Activated naive CD8-positive, alpha-beta T cell treated with anti-CD3 and anti-CD28 coated beads for 36 hours (primary cell): ENCODE measurements around the gene ARHGEF25. TPM values are rescaled to one million over a fixed set of nuclear protein-coding genes. Genes with fewer than 3 reads are reported as not detected.
"Not testable (repeated sequence)": the region's sequence is repeated elsewhere in the genome, so short reads cannot be mapped to it uniquely, and the experiment has no call there.

Source experiments
- DNase-seq: peaks from one replicate; pipeline ENCODE4 v3.0.0; 2021
- H3K27ac Mint-ChIP-seq: one replicate; pipeline ENCODE4 v1.8.0; 2022; ENCODE audit warnings: mild to moderate bottlenecking, moderate library complexity, mixed read lengths
- H3K27me3 Mint-ChIP-seq: one replicate; pipeline ENCODE4 v1.8.0; 2022; ENCODE audit warnings: mild to moderate bottlenecking, mixed read lengths
- H3K36me3 Mint-ChIP-seq: one replicate; pipeline ENCODE4 v1.8.0; 2021; ENCODE audit warnings: mild to moderate bottlenecking, mixed read lengths
- H3K4me1 Mint-ChIP-seq: one replicate; pipeline ENCODE4 v1.8.0; 2021; ENCODE audit warnings: mixed read lengths
- H3K4me3 Mint-ChIP-seq: one replicate; pipeline ENCODE4 v1.8.0; 2022; ENCODE audit warnings: mild to moderate bottlenecking, moderate library complexity, mixed read lengths
- H3K9me3 Mint-ChIP-seq: one replicate; pipeline ENCODE4 v1.8.0; 2022; ENCODE audit warnings: mixed read lengths
- total RNA-seq, 2 experiments: library from RNA; stranded (reverse); gene quantifications; one replicate each; pipeline ENCODE4 v1.2.3, GENCODE V29; 2021

The ARHGEF25 gene
- total RNA-seq, 2 experiments from 2014 or later = 1.9 to 2.2 TPM

DNA sequence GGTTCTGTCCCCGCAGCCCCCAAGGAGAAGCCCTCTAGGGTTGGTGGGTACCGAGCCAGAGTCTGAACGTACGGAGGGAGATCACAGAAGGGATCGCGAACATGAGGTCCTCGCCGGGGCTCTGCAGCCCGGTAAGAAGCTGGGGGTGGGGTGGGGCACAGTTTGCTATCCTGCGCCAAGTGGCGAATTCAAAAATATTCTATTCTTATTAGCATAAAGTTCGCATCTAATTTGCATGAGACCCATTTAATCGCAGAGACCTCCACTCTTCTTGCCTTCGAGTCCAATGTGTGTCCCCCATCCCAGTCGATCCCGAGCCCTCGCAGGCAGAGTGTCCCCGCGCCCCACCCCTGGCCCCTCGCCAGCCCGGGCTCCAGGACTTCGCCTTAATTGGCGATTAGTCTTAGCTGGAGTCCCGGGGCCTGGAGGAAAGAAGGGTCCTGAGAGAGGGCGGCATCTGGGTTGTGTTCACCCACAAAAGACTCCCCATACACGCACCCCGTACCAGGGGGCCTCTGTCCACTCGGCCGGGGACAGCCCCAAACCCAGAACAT, 604 bp upstream of the ARHGEF25 start:
- peaks cover 36% of the 10 kb centered on the region for H3K27me3 Mint-ChIP-seq
- H3K4me1 Mint-ChIP-seq = peaks cover 12% of the 10 kb centered on the region
- H3K9me3 Mint-ChIP-seq = no peaks in the 10 kb centered on the region
- H3K4me3 Mint-ChIP-seq = peak overlapping the region; percentile 61
- DNase-seq = no peak
- no peak overlapping the region for H3K27ac Mint-ChIP-seq
- no peaks in the 10 kb centered on the region for H3K36me3 Mint-ChIP-seq

DNA sequence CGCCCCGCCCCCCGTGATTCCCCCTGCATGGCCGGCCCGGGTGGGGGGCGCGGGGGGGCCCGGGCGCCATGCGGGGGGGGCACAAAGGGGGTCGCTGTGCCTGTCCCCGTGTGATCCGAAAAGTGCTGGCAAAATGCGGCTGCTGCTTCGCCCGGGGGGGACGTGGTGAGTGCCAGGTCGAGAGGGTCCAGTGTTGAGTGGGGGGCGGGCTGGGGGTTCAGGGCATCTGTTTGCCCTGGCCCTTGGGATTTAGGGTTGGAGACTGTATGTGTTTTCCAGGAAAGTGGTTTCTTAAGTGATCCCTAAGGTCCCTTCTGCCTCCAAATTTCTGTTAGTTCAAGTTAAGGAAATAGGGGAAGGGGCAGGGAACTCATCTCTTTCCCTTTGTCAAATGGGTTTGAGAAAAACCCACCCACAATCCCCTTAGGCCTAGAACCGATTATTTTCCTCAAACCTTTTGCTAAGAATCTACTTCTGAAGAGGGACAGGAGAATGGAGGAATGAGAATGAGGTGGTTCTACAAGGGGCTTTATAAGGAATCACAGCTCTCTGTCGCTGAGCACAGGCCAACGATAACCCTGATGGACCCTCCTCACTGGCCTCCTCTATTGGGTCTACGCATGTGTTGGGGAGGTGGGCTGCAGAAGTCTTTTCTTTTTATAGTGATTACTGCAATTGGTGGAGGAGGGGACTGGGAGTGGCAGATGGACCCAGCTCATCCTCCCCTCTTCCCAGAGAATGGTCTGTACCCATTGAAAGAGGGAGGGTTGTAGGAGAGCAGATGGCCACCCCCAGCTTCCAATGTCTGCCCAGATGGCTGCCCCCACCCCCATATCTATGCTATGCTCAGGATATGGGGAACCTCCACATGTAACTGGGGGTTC, 834 bp downstream of the ARHGEF25 start:
- Mint-ChIP-seq H3K4me1 (peaks cover 9% of the 10 kb centered on the region), H3K27ac (no peak overlapping the region), H3K4me3 (peak overlapping the region; percentile 57), H3K9me3 (no peaks in the 10 kb centered on the region), H3K36me3 (no peaks in the 10 kb centered on the region), H3K27me3 (peaks cover 42% of the 10 kb centered on the region)
- no peak for DNase-seq

DNA sequence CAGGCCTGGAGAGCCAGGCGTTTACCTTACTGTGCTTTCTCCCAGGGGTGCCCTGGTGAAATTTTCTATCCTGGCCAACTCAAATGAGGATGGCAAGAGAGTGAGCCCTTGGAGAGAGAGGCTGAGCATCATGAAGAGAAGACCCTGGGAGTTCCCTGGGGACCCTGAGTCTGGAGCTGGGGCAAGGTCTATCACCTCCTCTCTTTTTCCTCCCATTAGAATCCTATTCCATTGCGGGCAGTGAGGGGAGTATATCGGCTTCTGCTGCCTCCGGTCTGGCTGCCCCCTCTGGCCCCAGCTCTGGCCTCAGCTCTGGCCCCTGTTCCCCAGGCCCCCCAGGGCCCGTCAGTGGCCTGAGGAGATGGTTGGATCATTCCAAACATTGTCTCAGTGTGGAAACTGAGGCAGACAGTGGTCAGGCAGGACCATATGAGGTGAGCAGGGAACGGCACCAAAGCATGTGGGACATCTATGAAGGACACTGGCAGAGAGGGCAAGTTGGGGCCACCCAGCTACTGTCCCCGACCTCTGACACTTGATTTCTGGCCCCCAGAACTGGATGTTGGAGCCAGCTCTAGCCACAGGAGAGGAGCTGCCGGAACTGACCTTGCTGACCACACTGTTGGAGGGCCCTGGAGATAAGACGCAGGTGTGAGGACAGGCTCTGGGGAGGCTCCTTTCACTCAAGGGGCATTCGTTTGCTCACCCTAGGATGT, 1.6 kb downstream of the ARHGEF25 start:
- Mint-ChIP-seq H3K4me1 (peaks cover 9% of the 10 kb centered on the region), H3K27me3 (peaks cover 50% of the 10 kb centered on the region), H3K36me3 (no peaks in the 10 kb centered on the region), H3K9me3 (no peaks in the 10 kb centered on the region), H3K4me3 (no peak overlapping the region), H3K27ac (no peak overlapping the region)
- DNase-seq = no peak

DNA sequence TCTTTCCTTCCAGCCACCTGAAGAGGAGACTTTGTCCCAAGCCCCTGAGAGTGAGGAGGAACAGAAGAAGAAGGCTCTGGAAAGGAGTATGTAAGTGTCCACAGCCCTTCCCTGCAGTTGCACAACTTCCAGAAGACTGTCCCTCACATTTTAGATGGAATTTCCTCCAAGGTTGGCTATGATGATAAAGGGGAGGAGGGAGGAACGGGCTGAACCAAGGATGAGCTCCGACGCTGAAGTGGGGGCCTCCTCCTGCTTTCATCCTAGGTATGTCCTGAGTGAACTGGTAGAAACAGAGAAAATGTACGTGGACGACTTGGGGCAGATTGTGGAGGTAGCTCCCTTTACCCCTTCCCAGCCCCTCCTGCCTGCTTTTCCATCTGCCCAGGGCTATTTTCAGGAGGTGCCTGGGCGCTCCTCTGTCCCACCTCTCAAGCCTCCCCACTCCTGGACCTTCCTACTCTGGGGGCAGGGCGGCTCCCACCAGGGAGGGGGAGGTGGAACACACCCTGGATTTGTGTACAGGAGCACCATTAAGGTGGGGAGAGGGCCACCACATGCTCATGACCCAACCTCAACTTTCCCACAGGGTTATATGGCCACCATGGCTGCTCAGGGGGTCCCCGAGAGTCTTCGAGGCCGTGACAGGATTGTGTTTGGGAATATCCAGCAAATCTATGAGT, 2.3 kb downstream of the ARHGEF25 start:
- Mint-ChIP-seq H3K36me3 (no peaks in the 10 kb centered on the region), H3K4me1 (peaks cover 9% of the 10 kb centered on the region), H3K4me3 (no peak overlapping the region), H3K27me3 (peaks cover 57% of the 10 kb centered on the region), H3K27ac (no peak overlapping the region), H3K9me3 (no peaks in the 10 kb centered on the region)
- DNase-seq = no peak

DNA sequence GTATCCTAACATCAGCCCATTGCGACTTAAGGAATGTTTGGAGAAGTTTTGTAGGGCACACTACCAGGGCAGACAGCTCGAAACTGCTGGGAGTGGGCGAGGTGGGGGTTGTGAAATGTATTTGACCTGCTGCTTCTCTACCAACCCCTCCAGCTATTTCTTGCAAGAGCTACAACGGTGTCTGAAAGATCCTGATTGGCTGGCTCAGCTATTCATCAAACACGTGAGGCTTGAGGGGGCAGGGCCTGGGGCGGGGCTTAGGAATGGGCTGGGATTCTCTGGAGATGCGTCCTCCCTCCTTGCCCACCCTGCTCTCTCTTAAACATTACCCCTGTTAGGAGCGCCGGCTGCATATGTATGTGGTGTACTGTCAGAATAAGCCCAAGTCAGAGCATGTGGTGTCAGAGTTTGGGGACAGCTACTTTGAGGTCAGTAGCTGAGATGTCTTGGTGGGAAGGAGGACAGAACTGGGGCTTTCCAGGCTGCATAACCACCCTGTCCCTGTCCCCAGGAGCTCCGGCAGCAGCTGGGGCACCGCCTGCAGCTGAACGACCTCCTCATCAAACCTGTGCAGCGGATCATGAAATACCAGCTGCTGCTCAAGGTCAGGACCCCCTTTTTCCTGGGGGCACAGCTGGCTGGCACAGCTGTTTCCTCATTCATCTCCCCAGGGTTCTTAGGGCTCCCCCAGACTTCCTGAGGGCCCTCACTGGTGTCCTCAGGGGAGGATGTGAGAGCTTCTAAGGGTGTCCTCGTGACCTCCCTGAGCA, 3.1 kb downstream of the ARHGEF25 start:
- peaks cover 65% of the 10 kb centered on the region for H3K27me3 Mint-ChIP-seq
- H3K36me3 Mint-ChIP-seq = no peaks in the 10 kb centered on the region
- H3K4me3 Mint-ChIP-seq = no peak overlapping the region
- H3K9me3 Mint-ChIP-seq = no peaks in the 10 kb centered on the region
- peaks cover 10% of the 10 kb centered on the region for H3K4me1 Mint-ChIP-seq
- no peak overlapping the region for H3K27ac Mint-ChIP-seq
- no peak for DNase-seq

DNA sequence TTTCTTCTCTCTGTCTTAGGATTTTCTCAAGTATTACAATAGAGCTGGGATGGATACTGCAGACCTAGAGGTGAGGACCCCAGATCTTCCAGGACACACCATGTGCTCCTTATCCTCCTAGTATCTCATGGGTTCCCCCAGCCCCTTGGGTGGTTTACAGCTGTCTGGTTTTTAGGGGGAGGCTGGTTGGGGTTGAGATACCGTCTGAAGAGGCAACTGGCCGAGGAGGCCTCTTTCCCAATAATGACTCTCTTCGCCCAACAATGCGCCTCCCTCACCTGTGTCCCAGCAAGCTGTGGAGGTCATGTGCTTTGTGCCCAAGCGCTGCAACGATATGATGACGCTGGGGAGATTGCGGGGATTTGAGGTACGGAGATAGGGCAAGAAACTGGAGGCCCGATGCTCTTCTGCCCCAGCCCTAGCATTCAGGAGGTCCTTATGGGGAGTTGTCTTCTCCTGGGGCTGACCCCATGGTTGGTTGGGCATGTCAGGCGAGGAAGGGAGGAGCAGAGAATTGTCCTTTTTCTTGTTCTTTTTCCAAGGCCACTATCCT, 3.8 kb downstream of the ARHGEF25 start:
- DNase-seq = no peak
- Mint-ChIP-seq H3K27me3 (peaks cover 69% of the 10 kb centered on the region), H3K36me3 (no peaks in the 10 kb centered on the region), H3K9me3 (no peaks in the 10 kb centered on the region), H3K27ac (no peak overlapping the region), H3K4me1 (peaks cover 10% of the 10 kb centered on the region), H3K4me3 (no peak overlapping the region)

DNA sequence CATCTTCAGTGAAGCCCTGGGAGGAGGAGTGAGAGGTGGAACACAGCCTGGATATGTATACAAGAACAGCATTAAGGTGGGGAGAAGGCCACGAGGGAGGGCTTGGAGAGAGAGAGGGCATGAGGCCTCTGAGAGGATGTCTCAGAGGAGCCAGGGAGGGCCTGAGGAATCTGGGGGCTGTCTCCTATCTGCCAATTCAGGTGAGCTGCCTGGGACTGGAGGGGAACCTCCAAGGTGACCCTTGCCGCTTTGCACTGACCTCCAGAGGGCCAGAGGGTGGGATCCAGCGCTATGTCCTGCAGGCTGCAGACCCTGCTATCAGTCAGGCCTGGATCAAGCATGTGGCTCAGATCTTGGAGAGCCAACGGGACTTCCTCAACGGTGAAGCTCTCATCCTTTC, 4.4 kb downstream of the ARHGEF25 start:
- peaks cover 70% of the 10 kb centered on the region for H3K27me3 Mint-ChIP-seq
- H3K9me3 Mint-ChIP-seq = no peaks in the 10 kb centered on the region
- H3K4me1 Mint-ChIP-seq = peaks cover 11% of the 10 kb centered on the region
- H3K4me3 Mint-ChIP-seq = no peak overlapping the region
- no peaks in the 10 kb centered on the region for H3K36me3 Mint-ChIP-seq
- no peak overlapping the region for H3K27ac Mint-ChIP-seq
- no peak for DNase-seq

DNA sequence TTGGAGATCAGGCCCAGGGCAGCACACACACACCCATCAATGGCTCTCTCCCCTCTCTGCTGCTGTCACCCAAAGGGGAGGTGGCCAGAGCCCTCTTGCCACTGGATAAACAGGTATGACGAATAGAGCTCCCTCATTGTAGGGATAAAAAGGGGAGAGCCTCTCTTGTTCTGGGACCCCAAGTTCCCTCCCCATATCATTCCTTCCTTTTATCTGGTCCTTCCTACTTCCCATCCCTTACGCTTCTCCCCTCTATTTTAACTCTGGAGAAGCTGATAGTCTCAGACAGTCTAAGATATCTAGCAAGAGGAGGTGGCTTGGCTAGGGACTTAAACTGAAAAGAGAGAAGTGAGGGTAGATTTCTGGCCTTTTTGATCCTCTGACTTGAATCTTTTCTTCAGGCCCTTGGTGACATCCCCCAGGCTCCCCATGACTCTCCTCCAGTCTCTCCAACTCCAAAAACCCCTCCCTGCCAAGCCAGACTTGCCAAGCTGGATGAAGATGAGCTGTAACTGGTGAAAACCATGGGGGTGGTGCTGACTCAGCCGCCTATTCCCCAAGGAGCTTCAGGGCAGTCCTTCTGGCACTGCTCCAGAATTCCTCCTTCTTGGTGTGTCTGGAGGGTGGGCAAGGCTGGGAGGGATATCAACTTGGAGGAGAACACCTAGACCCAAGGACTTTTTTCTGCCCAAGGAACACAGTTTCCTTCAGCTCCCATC, 5.3 kb downstream of the ARHGEF25 start:
- no peak for DNase-seq
- H3K27me3 Mint-ChIP-seq = peaks cover 75% of the 10 kb centered on the region
- no peaks in the 10 kb centered on the region for H3K9me3 Mint-ChIP-seq
- no peaks in the 10 kb centered on the region for H3K36me3 Mint-ChIP-seq
- H3K4me3 Mint-ChIP-seq = no peak overlapping the region
- H3K27ac Mint-ChIP-seq = no peak overlapping the region
- peaks cover 16% of the 10 kb centered on the region for H3K4me1 Mint-ChIP-seq

DNA sequence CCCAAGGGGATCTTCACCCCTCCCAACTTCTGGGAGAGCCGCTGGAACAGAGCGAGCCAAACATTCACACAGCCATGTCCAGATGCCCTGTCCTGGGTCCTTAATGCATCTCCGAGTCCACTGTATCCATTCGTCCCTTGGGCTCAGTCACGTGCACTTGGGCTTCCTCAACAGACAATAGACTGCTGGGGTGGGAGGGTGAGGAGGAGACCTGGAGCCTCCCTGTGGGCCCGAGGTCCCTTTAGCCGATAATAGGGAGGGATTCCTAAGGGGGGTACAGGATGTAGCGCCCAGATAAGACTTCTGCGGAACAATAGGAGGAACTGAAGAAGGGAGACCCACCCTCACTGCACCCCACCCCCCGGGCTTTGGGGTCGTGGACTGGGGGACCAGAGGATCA, 6.7 kb downstream of the ARHGEF25 start:
- Mint-ChIP-seq H3K27ac (no peak overlapping the region), H3K27me3 (peaks cover 79% of the 10 kb centered on the region), H3K4me1 (peaks cover 21% of the 10 kb centered on the region), H3K9me3 (no peaks in the 10 kb centered on the region), H3K4me3 (no peak overlapping the region), H3K36me3 (no peaks in the 10 kb centered on the region)
- DNase-seq = no peak

DNA sequence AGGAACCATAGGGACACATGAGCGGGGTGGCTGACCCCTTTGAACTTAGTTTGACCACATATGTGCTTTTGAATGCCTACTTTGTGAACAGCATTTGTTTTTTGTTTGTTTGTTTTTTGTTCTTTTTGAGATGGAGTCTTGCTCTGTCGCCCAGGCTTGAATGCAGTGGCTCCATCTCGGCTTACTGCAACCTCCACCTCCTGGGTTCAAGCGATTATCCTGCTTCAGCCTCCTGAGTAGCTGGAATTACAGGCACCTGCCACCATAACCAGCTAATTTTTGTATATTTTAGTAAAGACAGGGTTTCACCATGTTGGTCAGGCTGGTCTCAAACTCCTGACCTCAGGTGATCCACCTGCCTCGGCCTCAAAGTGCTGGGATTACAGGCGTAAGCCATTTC, 7.2 kb downstream of the ARHGEF25 start:
- H3K4me3 Mint-ChIP-seq, H3K36me3 Mint-ChIP-seq, H3K9me3 Mint-ChIP-seq, DNase-seq, H3K27ac Mint-ChIP-seq: not testable (repeated sequence)
- Mint-ChIP-seq H3K4me1 (peaks cover 21% of the 10 kb centered on the region), H3K27me3 (peaks cover 79% of the 10 kb centered on the region)

DNA sequence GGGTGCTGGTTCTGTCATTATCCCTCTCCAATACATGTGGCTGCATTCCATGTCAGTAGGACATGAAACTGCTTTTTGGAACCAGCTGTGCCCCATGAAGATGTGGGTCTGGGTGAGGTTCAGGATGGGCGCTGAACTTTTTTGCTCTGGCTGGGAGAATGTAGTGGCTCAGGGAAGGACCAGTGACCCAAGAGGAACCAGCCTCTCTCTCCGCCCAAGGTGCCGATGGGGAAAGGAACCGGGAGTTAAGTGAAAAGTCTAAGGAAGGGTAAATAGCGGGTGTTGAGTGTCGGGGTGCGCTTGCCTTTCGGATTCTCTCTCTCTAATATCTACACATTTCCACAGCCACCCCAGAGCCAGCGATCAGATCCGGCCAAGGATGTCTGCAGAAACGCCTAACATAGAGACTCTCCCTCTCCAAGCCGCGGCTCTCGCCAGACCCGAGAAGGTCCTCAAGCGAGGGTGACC, 7.8 kb downstream of the ARHGEF25 start:
- no peak for DNase-seq
- Mint-ChIP-seq H3K4me1 (peaks cover 21% of the 10 kb centered on the region), H3K4me3 (no peak overlapping the region), H3K27me3 (peaks cover 83% of the 10 kb centered on the region), H3K9me3 (no peaks in the 10 kb centered on the region), H3K27ac (no peak overlapping the region), H3K36me3 (no peaks in the 10 kb centered on the region)

DNA sequence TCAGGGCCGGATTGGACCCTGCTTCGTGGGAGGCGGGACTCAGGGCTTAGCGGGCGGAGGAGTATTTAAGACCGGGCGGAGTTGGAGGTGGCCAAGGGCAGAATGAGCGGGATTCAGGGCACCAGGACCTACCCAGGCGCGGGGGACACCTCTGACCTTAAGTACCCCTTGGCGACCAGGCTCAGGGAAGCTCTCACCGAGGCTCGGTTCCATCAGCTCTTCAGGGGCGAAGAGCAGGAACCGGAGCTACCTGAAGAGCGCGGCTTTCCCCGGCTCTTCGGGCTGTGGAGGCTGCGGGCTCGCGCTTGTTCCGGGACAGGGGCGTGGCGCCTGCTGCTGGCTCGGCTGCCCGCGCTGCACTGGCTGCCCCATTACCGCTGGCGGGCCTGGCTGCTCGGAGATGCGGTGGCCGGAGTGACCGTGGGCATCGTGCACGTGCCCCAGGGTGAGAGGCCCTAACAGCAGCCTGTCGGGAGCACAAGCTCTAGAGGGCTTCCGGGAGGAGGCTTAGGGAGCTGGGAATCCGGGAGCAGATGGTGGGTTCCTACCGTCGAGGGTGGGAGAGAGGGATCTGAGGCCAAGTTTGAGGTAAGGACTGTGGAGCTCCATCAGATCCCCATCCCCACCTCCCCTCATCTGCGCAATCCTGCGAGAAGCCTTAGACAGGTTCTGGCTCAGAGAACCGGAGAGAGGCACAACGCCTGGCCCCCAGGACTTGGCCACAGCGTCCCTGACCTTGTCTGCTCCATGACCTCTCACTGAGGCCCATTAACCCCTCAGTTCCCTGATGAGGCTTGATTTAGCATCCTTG, 8.4 kb downstream of the ARHGEF25 start:
- H3K9me3 Mint-ChIP-seq = no peaks in the 10 kb centered on the region
- no peak for DNase-seq
- H3K4me3 Mint-ChIP-seq = no peak overlapping the region
- H3K27me3 Mint-ChIP-seq = peaks cover 85% of the 10 kb centered on the region
- H3K27ac Mint-ChIP-seq = no peak overlapping the region
- peaks cover 17% of the 10 kb centered on the region for H3K4me1 Mint-ChIP-seq
- no peaks in the 10 kb centered on the region for H3K36me3 Mint-ChIP-seq
